Activated naive CD8-positive, alpha-beta T cell treated with anti-CD3 and anti-CD28 coated beads, Interleukin-2, amount 10 ng/mL, durations not matched to agents 7 days and 5 days (primary cell): ENCODE results near the gene EXOC6B. TPM values are rescaled to one million over a fixed set of nuclear protein-coding genes. Genes with fewer than 3 reads are reported as not detected.

ENCODE experiments used
- ATAC-seq: fragments of 150-1000 bp; cut with Tn5 transposase; one replicate; pipeline ENCODE4 v1.10.0; 2021; ENCODE audit warnings: low read depth, moderate library complexity
- POLR2A ChIA-PET: fragments of 350-600 bp; sonication (Branson Sonifier 250); formaldehyde crosslinking; loops from one replicate; lab custom pipeline; 2021; ENCODE audit warnings: antibody characterized with exemption; lab: Charles Lee
- DNase-seq: peaks from one replicate; pipeline ENCODE4 v3.0.0; 2021
- H3K27ac Mint-ChIP-seq: one replicate; pipeline ENCODE4 v1.8.0; 2022; ENCODE audit warnings: mild to moderate bottlenecking, mixed read lengths
- H3K27me3 Mint-ChIP-seq: one replicate; pipeline ENCODE4 v1.8.0; 2022; ENCODE audit warnings: mild to moderate bottlenecking, moderate library complexity, mixed read lengths
- H3K36me3 Mint-ChIP-seq: one replicate; pipeline ENCODE4 v1.8.0; 2021; ENCODE audit warnings: mild to moderate bottlenecking, mixed read lengths
- H3K4me1 Mint-ChIP-seq: one replicate; pipeline ENCODE4 v1.8.0; 2021; ENCODE audit warnings: mixed read lengths
- H3K4me3 Mint-ChIP-seq: one replicate; pipeline ENCODE4 v1.8.0; 2022; ENCODE audit warnings: mild to moderate bottlenecking, moderate library complexity, mixed read lengths
- H3K9me3 Mint-ChIP-seq: one replicate; pipeline ENCODE4 v1.8.0; 2021; ENCODE audit warnings: mixed read lengths
- total RNA-seq, 2 experiments: library from RNA; stranded (reverse); gene quantifications; one replicate each; pipeline ENCODE4 v1.2.3, GENCODE V29; 2021

EXOC6B gene
- total RNA-seq, 2 experiments from 2014 or later: 20.7 to 22.7 TPM

- POLR2A ChIA-PET: no interaction called here
These were observed 31.3 kb downstream of the EXOC6B start for GRCh38 chr2:72794572-72794971.

DNA sequence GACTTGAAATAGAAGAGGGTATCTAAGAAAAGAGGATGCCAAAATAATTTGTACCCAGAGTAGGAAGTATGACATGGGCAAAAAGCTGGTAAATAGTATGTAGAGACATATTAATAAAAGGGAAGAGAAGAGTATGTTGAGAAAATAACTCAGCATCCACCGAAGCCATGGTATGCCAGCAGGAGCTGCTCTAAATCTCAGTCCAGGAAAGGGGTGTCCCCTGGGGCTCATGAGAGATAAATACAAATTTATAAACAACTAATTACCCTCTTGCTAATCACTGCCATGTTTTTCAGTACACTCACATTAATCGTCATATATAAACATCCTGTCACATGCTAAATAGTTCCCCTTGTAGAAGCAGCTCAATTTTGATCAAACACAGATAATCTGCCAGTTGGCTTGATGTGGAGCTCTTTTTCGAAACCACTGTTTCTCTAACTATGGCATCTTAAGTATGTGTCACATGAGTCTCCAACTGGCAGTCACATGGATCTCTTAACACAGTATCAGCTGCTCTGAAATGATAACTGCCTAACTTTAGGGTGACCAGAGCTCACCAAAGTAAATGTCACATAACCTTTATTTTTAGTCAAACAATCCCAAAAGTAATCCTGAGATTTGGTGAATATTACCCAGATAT, 31.9 kb downstream of the EXOC6B start:
- Mint-ChIP-seq H3K4me1 (peaks cover 6% of the 10 kb centered on the region), H3K9me3 (peaks cover 2% of the 10 kb centered on the region), H3K4me3 (no peak overlapping the region), H3K27ac (no peak overlapping the region), H3K27me3 (no peaks in the 10 kb centered on the region), H3K36me3 (peaks cover 3% of the 10 kb centered on the region)
- no peak for ATAC-seq
- no peak for DNase-seq
- POLR2A ChIA-PET: interaction anchor here (0.6 kb wide), 1 partner anchor 66 kb away, joined by 6 read pairs; no protein-coding TSS in a partner anchor

More at GRCh38 chr2:72794572-72794971, 31.3 kb downstream of the EXOC6B start:
- no peak overlapping the region for H3K4me3 Mint-ChIP-seq
- ATAC-seq: no peak
- H3K27me3 Mint-ChIP-seq: no peaks in the 10 kb centered on the region
- H3K4me1 Mint-ChIP-seq: peaks cover 6% of the 10 kb centered on the region
- DNase-seq: no peak
- H3K36me3 Mint-ChIP-seq: peaks cover 3% of the 10 kb centered on the region
- peaks cover 2% of the 10 kb centered on the region for H3K9me3 Mint-ChIP-seq
- no peak overlapping the region for H3K27ac Mint-ChIP-seq

DNA sequence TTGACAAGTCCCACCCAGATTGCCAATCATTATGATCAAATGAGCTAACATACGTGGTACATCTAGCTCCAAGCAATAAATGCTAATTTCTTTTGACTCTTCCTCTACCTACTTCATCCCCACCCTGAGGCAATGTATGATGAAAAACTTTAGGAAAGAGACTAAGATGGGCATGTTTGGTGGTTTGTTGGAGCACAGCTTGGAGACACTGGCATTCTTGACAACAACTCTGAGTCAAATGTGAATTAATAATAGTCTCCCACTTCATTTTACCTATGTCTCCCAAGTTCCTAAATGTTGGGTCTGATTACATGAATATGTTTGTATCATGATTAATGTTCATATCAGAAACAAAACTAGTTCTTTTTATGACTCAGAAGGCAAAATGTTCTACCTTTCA, 36.6 kb downstream of the EXOC6B start:
- H3K27ac Mint-ChIP-seq: no peak overlapping the region
- DNase-seq (no peak), ATAC-seq (no peak)
- H3K4me1 Mint-ChIP-seq: no peaks in the 10 kb centered on the region
- H3K9me3 Mint-ChIP-seq: peaks cover 2% of the 10 kb centered on the region
- H3K4me3 Mint-ChIP-seq: no peak overlapping the region
- H3K27me3 Mint-ChIP-seq: no peaks in the 10 kb centered on the region
- peaks cover 6% of the 10 kb centered on the region for H3K36me3 Mint-ChIP-seq
- POLR2A ChIA-PET: no interaction called here

DNA sequence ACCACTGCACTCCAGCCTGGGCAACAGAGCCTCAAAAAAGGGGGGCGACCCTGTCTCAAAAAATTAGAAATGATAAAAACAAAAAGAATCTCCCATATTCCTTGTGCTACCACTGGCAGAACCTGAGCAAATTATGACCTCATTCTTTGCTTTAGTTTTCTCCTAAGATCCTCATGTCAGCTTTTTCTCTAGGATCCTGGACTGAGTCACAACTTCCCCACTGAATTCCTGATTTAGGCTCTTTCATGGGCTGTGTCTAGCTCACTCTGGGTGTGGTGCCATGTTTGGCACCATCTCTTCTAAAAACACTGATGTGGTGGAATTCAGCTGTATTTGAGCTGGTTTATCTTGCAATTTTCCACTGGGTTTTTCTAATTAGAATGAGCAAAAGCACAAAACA, 37.1 kb downstream of the EXOC6B start:
- Mint-ChIP-seq H3K27ac (no peak overlapping the region), H3K4me3 (no peak overlapping the region), H3K27me3 (no peaks in the 10 kb centered on the region), H3K9me3 (peaks cover 2% of the 10 kb centered on the region), H3K36me3 (peaks cover 5% of the 10 kb centered on the region), H3K4me1 (no peaks in the 10 kb centered on the region)
- DNase-seq (no peak), ATAC-seq (no peak)
- POLR2A ChIA-PET: no interaction called here

- peaks cover 8% of the 10 kb centered on the region for H3K36me3 Mint-ChIP-seq
- no peak overlapping the region for H3K4me3 Mint-ChIP-seq
- peaks cover 3% of the 10 kb centered on the region for H3K27me3 Mint-ChIP-seq
- no peaks in the 10 kb centered on the region for H3K4me1 Mint-ChIP-seq
- POLR2A ChIA-PET: no interaction called here
- ATAC-seq (no peak), DNase-seq (no peak)
- H3K9me3 Mint-ChIP-seq: no peaks in the 10 kb centered on the region
- no peak overlapping the region for H3K27ac Mint-ChIP-seq
These were observed 40.3 kb downstream of the EXOC6B start for GRCh38 chr2:72785517-72785916.

GRCh38 chr2:72782520-72782919, 43.3 kb downstream of the EXOC6B start:
- ATAC-seq (no peak), DNase-seq (no peak)
- peaks cover 3% of the 10 kb centered on the region for H3K27me3 Mint-ChIP-seq
- POLR2A ChIA-PET: interaction anchor here (0.5 kb wide), 1 partner anchor 1482 kb away, joined by 4 read pairs; no protein-coding TSS in a partner anchor
- H3K27ac Mint-ChIP-seq: no peak overlapping the region
- no peak overlapping the region for H3K4me3 Mint-ChIP-seq
- peaks cover 10% of the 10 kb centered on the region for H3K36me3 Mint-ChIP-seq
- H3K9me3 Mint-ChIP-seq: no peaks in the 10 kb centered on the region
- H3K4me1 Mint-ChIP-seq: no peaks in the 10 kb centered on the region

DNA sequence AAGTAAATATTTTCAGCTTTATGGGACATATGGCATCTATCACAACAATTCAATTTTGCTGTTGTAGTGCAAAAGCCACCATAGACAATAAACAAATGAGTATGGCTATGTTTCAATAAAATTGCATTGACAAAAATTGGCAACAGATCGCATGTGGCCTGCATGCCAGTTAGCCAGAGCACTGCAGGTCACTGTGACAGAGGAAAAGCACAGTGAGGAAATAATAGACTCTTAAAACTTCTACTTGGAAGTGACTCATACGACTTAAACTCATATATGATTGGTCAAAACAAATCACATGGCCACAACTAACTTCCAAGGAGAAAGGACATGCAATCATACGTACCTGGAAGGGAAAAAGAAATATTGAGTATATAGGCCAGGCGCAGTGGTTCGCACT, 44.4 kb downstream of the EXOC6B start:
- no peak for DNase-seq
- no peak overlapping the region for H3K4me3 Mint-ChIP-seq
- no peak for ATAC-seq
- POLR2A ChIA-PET: no interaction called here
- H3K27ac Mint-ChIP-seq: no peak overlapping the region
- H3K27me3 Mint-ChIP-seq: peaks cover 3% of the 10 kb centered on the region
- peaks cover 10% of the 10 kb centered on the region for H3K36me3 Mint-ChIP-seq
- no peaks in the 10 kb centered on the region for H3K9me3 Mint-ChIP-seq
- no peaks in the 10 kb centered on the region for H3K4me1 Mint-ChIP-seq

GRCh38 chr2:72780477-72780876, 45.4 kb downstream of the EXOC6B start:
- POLR2A ChIA-PET: no interaction called here
- Mint-ChIP-seq H3K9me3 (no peaks in the 10 kb centered on the region), H3K4me3 (no peak overlapping the region), H3K27ac (no peak overlapping the region), H3K36me3 (peaks cover 10% of the 10 kb centered on the region), H3K4me1 (no peaks in the 10 kb centered on the region), H3K27me3 (peaks cover 3% of the 10 kb centered on the region)
- ATAC-seq: no peak
- DNase-seq: no peak

DNA sequence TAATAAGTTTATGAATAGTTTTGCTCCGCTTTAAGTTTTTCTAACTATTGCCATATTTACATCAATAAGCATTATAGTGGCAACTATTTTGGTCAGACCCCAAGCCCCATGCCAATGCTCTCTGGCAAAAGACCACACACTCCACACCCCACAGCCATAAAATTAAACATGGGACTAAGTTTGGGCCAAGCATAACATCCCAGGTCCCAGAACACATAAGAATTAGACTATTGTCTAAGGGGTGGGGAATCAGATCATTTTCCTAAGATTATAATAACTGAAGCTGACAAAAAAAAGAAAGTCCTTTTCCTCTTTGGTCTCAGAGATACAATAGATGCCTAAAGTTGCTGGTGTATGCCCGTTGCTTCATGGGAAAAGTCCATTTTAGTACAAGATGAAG, 46.3 kb downstream of the EXOC6B start:
- H3K9me3 Mint-ChIP-seq: no peaks in the 10 kb centered on the region
- peaks cover 8% of the 10 kb centered on the region for H3K36me3 Mint-ChIP-seq
- no peak for ATAC-seq
- DNase-seq: no peak
- POLR2A ChIA-PET: no interaction called here
- peaks cover 3% of the 10 kb centered on the region for H3K27me3 Mint-ChIP-seq
- H3K27ac Mint-ChIP-seq: no peak overlapping the region
- H3K4me1 Mint-ChIP-seq: no peaks in the 10 kb centered on the region
- H3K4me3 Mint-ChIP-seq: no peak overlapping the region

DNA sequence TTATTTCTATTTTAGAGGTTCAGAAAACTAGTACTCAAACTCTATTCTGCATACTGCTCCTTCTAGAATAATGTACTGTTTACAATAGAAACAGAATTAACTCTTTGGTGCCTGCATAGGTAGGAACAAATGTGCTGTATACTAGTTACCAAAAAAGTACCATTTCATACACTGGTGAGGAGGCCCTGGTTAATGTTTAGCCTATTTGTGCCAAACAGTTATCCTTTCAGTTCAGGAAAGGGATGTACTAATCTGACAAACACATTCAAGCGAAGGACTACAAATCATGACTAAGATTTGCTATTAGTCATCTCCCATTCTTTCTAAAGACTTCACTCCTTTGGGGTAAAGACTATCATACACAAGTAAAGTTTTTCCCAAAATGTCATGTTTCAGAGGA, 47.4 kb downstream of the EXOC6B start:
- ATAC-seq (no peak), DNase-seq (no peak)
- Mint-ChIP-seq H3K4me1 (no peaks in the 10 kb centered on the region), H3K36me3 (peaks cover 2% of the 10 kb centered on the region), H3K9me3 (no peaks in the 10 kb centered on the region), H3K4me3 (no peak overlapping the region), H3K27me3 (peaks cover 3% of the 10 kb centered on the region), H3K27ac (no peak overlapping the region)
- POLR2A ChIA-PET: no interaction called here

- Mint-ChIP-seq H3K36me3 (no peaks in the 10 kb centered on the region), H3K27ac (no peak overlapping the region), H3K27me3 (no peaks in the 10 kb centered on the region), H3K9me3 (no peaks in the 10 kb centered on the region), H3K4me3 (no peak overlapping the region), H3K4me1 (no peaks in the 10 kb centered on the region)
- POLR2A ChIA-PET: no interaction called here
- no peak for ATAC-seq
- no peak for DNase-seq
These were observed 54.9 kb downstream of the EXOC6B start for GRCh38 chr2:72770879-72771461.

GRCh38 chr2:72765997-72766609, 59.7 kb downstream of the EXOC6B start:
- POLR2A ChIA-PET: no interaction called here
- H3K4me1 Mint-ChIP-seq: no peaks in the 10 kb centered on the region

GRCh38 chr2:72762276-72762675, 63.6 kb downstream of the EXOC6B start:
- POLR2A ChIA-PET: no interaction called here
- no peaks in the 10 kb centered on the region for H3K27me3 Mint-ChIP-seq
- peaks cover 12% of the 10 kb centered on the region for H3K36me3 Mint-ChIP-seq
- no peaks in the 10 kb centered on the region for H3K4me1 Mint-ChIP-seq
- peaks cover 12% of the 10 kb centered on the region for H3K9me3 Mint-ChIP-seq
- H3K27ac Mint-ChIP-seq: no peak overlapping the region
- no peak overlapping the region for H3K4me3 Mint-ChIP-seq
- DNase-seq (no peak), ATAC-seq (no peak)

More at GRCh38 chr2:72765997-72766609, 59.7 kb downstream of the EXOC6B start:
- H3K27ac Mint-ChIP-seq: no peak overlapping the region
- no peak for DNase-seq
- H3K36me3 Mint-ChIP-seq: peaks cover 7% of the 10 kb centered on the region
- no peak for ATAC-seq
- H3K4me3 Mint-ChIP-seq: no peak overlapping the region
- no peaks in the 10 kb centered on the region for H3K27me3 Mint-ChIP-seq
- H3K9me3 Mint-ChIP-seq: peaks cover 11% of the 10 kb centered on the region

DNA sequence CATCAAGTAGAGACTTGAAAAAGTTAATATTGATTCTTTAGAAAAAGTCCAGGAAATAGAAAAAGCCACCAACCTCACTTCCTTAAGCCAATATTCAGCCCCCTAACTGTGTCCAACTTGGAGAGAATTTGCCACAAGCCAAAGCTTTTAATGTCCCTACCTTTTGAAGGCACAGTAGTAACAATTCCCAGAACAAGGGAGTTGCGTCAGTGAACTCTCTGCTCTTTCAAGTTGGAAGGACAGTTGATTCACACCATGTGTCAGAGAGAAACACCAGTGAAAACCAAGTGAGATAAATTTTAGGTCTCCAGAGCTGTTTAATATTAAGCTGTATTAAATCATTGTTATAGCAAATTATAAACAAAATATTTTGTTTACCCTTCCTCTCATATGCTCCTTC, 66.1 kb downstream of the EXOC6B start:
- H3K4me3 Mint-ChIP-seq: no peak overlapping the region
- no peaks in the 10 kb centered on the region for H3K27me3 Mint-ChIP-seq
- H3K36me3 Mint-ChIP-seq: peaks cover 12% of the 10 kb centered on the region
- H3K27ac Mint-ChIP-seq: no peak overlapping the region
- POLR2A ChIA-PET: no interaction called here
- ATAC-seq (no peak), DNase-seq (no peak)
- peaks cover 12% of the 10 kb centered on the region for H3K9me3 Mint-ChIP-seq
- H3K4me1 Mint-ChIP-seq: no peaks in the 10 kb centered on the region
